ENCODE data around the gene CD300LB.

- no peak for TF ChIP-seq CTCF (conservative IDR thresholded peaks at IDR 0.05; ENCODE audit: low read length)
- TF ChIP-seq EZH2phosphoT487 (IDR thresholded peaks at IDR 0.05; ENCODE audit: borderline replicate concordance) = no peak
Observed at GRCh38 chr17:74552037-74552436, 20.8 kb upstream of the CD300LB start.
